Limb (tissue), 2 donors: ENCODE data around the gene LIPC.
"Not testable (repeated sequence)": the region's sequence is repeated elsewhere in the genome, so short reads cannot be mapped to it uniquely, and the experiment has no call there.

Experiments
- DNase-seq, 2 donors: peaks; one replicate each; pipeline ENCODE4 v3.0.0-alpha.2; 2016; ENCODE audit errors: extremely low spot score in 2 of 2

LIPC gene

GRCh38 chr15:58583171-58583908, 151.5 kb downstream of the LIPC start:
- DNase-seq: no peak

- no peak for DNase-seq
These were observed 153.1 kb downstream of the LIPC start for GRCh38 chr15:58584789-58585461.

- DNase-seq: no peak
These were observed 154.1 kb downstream of the LIPC start for GRCh38 chr15:58585693-58586443.

- DNase-seq: no peak
These were observed 155.7 kb downstream of the LIPC start for GRCh38 chr15:58587486-58587885.

- DNase-seq: no peak
These were observed 156.3 kb downstream of the LIPC start for GRCh38 chr15:58588096-58588495.

GRCh38 chr15:58589047-58589446, 157.3 kb downstream of the LIPC start:
- DNase-seq: no peak

GRCh38 chr15:58590236-58590635, 158.4 kb downstream of the LIPC start:
- no peak for DNase-seq

GRCh38 chr15:58590926-58591325, 159.1 kb downstream of the LIPC start:
- no peak for DNase-seq

- no peak for DNase-seq
These were observed 162.1 kb downstream of the LIPC start for GRCh38 chr15:58593870-58594269.

- DNase-seq: no peak
These were observed 163.1 kb downstream of the LIPC start for GRCh38 chr15:58594898-58595297.

GRCh38 chr15:58595516-58596263, 163.9 kb downstream of the LIPC start:
- DNase-seq: no peak

GRCh38 chr15:58597943-58598828, 166.4 kb downstream of the LIPC start:
- DNase-seq: no peak

- no peak for DNase-seq
These were observed 167.0 kb downstream of the LIPC start for GRCh38 chr15:58598829-58599210.

- no peak for DNase-seq
These were observed 171.0 kb downstream of the LIPC start for GRCh38 chr15:58602823-58603222.

GRCh38 chr15:58603927-58604326, 172.1 kb downstream of the LIPC start:
- DNase-seq: not testable (repeated sequence)

GRCh38 chr15:58604455-58604923, 172.7 kb downstream of the LIPC start:
- DNase-seq: no peak

GRCh38 chr15:58605931-58606530, 174.2 kb downstream of the LIPC start:
- no peak for DNase-seq

- DNase-seq: no peak
These were observed 174.8 kb downstream of the LIPC start for GRCh38 chr15:58606577-58607080.

- no peak for DNase-seq
These were observed 176.4 kb downstream of the LIPC start for GRCh38 chr15:58608129-58608590.

- no peak for DNase-seq
These were observed 176.9 kb downstream of the LIPC start for GRCh38 chr15:58608711-58609110.
